ENCODE results near the gene UBC. TPM values are rescaled to one million over a fixed set of nuclear protein-coding genes. Genes with fewer than 3 reads are reported as not detected.

The UBC gene
- total and polyA plus RNA-seq, 9 of the 15 experiments (the other 6 are each of a cell fraction or from before 2014, with no cell fraction given) = 533 to 1,153 (median 813) TPM

DNA sequence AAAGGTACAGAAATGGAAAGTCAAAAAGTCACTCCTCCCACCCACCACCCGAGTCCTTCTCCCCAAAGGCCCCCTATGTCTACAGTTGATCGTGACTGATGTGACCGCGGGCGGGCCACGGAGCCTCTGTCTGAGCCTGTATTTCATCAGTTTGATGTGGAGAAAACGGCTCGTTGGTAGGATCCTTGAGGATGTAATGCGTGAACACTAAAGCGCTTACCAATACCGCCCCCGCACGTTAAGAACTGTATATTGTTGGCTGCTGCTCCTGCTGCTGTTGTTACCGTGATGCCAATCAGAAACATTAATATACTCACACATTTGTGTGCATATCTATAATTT lies 24.6 kb upstream of the UBC start:
- Histone ChIP-seq H3K9ac (ENCODE audit: insufficient read depth in 1 of 2, low read depth in 2 of 2, low read length in 2 of 2) (peak overlapping the region; percentile 70 to 80; a peak in 3 of 4 replicates), H2AFZ (ENCODE audit: low read depth, low read length) (peak overlapping the region; percentile 71; the same call in 1 of the 2 replicates), H4K20me1 (replicated peaks; ENCODE audit: control insufficient read depth, insufficient read depth, low read length) (0 out of 2 replicates have a peak, but pooled peaks cover 3% of the 10 kb centered on the region), H3K9me1 (ENCODE audit: control insufficient read depth, insufficient read depth, low read length) (no peaks in the 10 kb centered on the region), H3K4me3 (peak overlapping the region; percentile 54), H3K36me3 (ENCODE audit: control insufficient read depth, insufficient read depth, low read length) (peaks cover 4% of the 10 kb centered on the region; the same call in 1 of the 3 replicates), H3K79me2 (ENCODE audit: control insufficient read depth, insufficient read depth, low read length) (no peaks in the 10 kb centered on the region), H3K9me3 (replicated peaks; ENCODE audit: control insufficient read depth, insufficient read depth, low read depth, low read length) (no peaks in the 10 kb centered on the region), H3K4me1 (replicated peaks in 1 of 2; ENCODE audit: control insufficient read depth in 2 of 2, insufficient read depth in 2 of 2, low read length in 2 of 2) (peaks cover 9 to 12% of the 10 kb centered on the region in 2 experiments; a peak in 3 of 5 replicates), H3K27me3 (ENCODE audit: control insufficient read depth in 2 of 2, insufficient read depth in 2 of 2, low read length in 2 of 2) (no peaks in the 10 kb centered on the region), H3K4me2 (ENCODE audit: insufficient read depth, low read length) (peak overlapping the region; percentile 95), H3K27ac (ENCODE audit: extremely low read depth, low read depth, low read length) (peak overlapping the region; percentile 87)
- BruUV-seq (replicated peaks) = no TSS peak
- WGBS (ENCODE audit: insufficient coverage, low coverage, missing lambda C conversion rate) = 2% methylated on average over 14 of the region's 14 CpGs
- ChIA-PET CTCF (ENCODE audit: low intra/inter-chr PET ratio) (interaction anchor here (1.0 to 4.4 kb wide), 3 partner anchors 25 to 172 kb away, joined by 3 to 46 read pairs (median 4); partner anchors contain the start of gene UBC), POLR2A (interaction anchor here (0.7 to 4.0 kb wide), 5 partner anchors 11 to 671 kb away, joined by 3 to 127 read pairs (median 6); partner anchors contain the start of gene UBC)
- FAIRE-seq (peak; percentile 48), DNase-seq (ENCODE audit: extremely low read depth in 1 of 4, low spot score in 3 of 4) (peak; percentile 34 to 83 (median 38)), ATAC-seq (peak; percentile 58)
- in situ Hi-C loops (cut with MboI) (no loop called here), intact Hi-C loops (cut with micrococcal nuclease) (loop anchor here (1.0 to 2.0 kb wide), 3 partner anchors 12 to 32 kb away; partner anchors contain the start of gene UBC)
- TF ChIP-seq PTBP1 (IDR thresholded peaks at IDR 0.05; ENCODE audit: low read depth, low read length) (peak; percentile 22; the same call in 1 of the 2 replicates), E2F5 (CRISPR knock-in tag; IDR thresholded peaks at IDR 0.05) (no peak), CBFA2T3 (IDR thresholded peaks at IDR 0.05) (0 out of 2 replicates have a peak, but pooled peaks have one; percentile 18), ETV6 (IDR thresholded peaks at IDR 0.05; ENCODE audit: borderline replicate concordance in 1 of 2, low read depth in 2 of 2, low read length in 1 of 2) (0 out of 4 replicates have a peak, but pooled peaks of 1 of the 2 experiments have one; percentile 17), ETV6 (CRISPR knock-in tag; IDR thresholded peaks at IDR 0.05; ENCODE audit: borderline replicate concordance) (no peak), MEIS2 (IDR thresholded peaks at IDR 0.05; ENCODE audit: partially characterized antibody) (peak; percentile 68), EP400 (IDR thresholded peaks at IDR 0.05) (0 out of 2 replicates have a peak, but pooled peaks have one; percentile 17), HMGXB4 (CRISPR knock-in tag; IDR thresholded peaks at IDR 0.05) (no peak), CEBPG (CRISPR knock-in tag; IDR thresholded peaks at IDR 0.05) (peak; percentile 33; the same call in 1 of the 2 replicates), CEBPG (tag; conservative IDR thresholded peaks at IDR 0.05 in 1 of 2, IDR thresholded peaks at IDR 0.05 in 1 of 2) (peak in 1 of 2 experiments; percentile 44; a peak in 1 of 4 replicates), RCOR1 (IDR thresholded peaks at IDR 0.05; ENCODE audit: borderline replicate concordance in 1 of 2, low read depth in 2 of 2, low read length in 2 of 2) (peak in 1 of 2 experiments; percentile 58; a peak in 3 of 4 replicates), ARID3A (IDR thresholded peaks at IDR 0.05; ENCODE audit: borderline replicate concordance, low read depth, low read length) (0 out of 2 replicates have a peak, but pooled peaks have one; percentile 81), ZNF3 (CRISPR knock-in tag; IDR thresholded peaks at IDR 0.05) (peak; percentile 59), SMARCA4 (IDR thresholded peaks at IDR 0.05) (peak; percentile 50; the same call in 1 of the 2 replicates), DPF2 (IDR thresholded peaks at IDR 0.05) (0 out of 2 replicates have a peak, but pooled peaks have one; percentile 29)

Measured in K562 (cell line).